ENCODE results near the gene PIEZO2.

- TF ChIP-seq CTCF (IDR thresholded peaks at IDR 0.05) (no peak), POLR2AphosphoS5 (IDR thresholded peaks at IDR 0.05) (no peak)
Measured at GRCh38 chr18:11071300-11071699, 78.1 kb downstream of the PIEZO2 start.

Data from gastroesophageal sphincter (tissue), 3 donors.